Tibial nerve (tissue), 3 donors: ENCODE data around the gene GRM4.

Source experiments
- CTCF ChIP-seq, 5 experiments: fragments of 200-600 bp in 3 of 5; fragments of 450-650 bp in 2 of 5; sonication (generic) in 3 of 5; IDR thresholded peaks; one replicate each; pipeline ENCODE4 v1.5.1; 2016 to 2019; ENCODE audit warnings: antibody characterized with exemption in 5 of 5, mild to moderate bottlenecking in 3 of 5, moderate library complexity in 2 of 5
- POLR2A ChIP-seq, 2 donors: fragments of 450-650 bp; IDR thresholded peaks; one replicate each; pipeline ENCODE4 v1.6.1; 2017; ENCODE audit warnings: antibody characterized with exemption in 2 of 2, mild to moderate bottlenecking in 2 of 2, moderate library complexity in 2 of 2

- TF ChIP-seq CTCF (IDR thresholded peaks at IDR 0.05) = no peak
- no peak for TF ChIP-seq POLR2A (IDR thresholded peaks at IDR 0.05)
Observed at GRCh38 chr6:33976437-33977360, 169.2 kb downstream of the GRM4 start.
